GM12892 (cell line): ENCODE results near the gene KREMEN1.

Source experiments
- POLR2A ChIP-seq: IDR thresholded peaks from 2 replicates; pipeline ENCODE4 v1.6.1; 2011; ENCODE audit warnings: low read depth, low read length, control low read depth
- POLR2AphosphoS5 ChIP-seq: IDR thresholded peaks from 2 replicates; pipeline ENCODE4 v1.6.1; 2011; ENCODE audit warnings: low read depth, low read length, control low read depth
- TAF1 ChIP-seq: IDR thresholded peaks from 2 replicates; pipeline ENCODE4 v1.6.1; 2011; ENCODE audit warnings: low read depth, mild to moderate bottlenecking, control low read depth, low read length, borderline replicate concordance

DNA sequence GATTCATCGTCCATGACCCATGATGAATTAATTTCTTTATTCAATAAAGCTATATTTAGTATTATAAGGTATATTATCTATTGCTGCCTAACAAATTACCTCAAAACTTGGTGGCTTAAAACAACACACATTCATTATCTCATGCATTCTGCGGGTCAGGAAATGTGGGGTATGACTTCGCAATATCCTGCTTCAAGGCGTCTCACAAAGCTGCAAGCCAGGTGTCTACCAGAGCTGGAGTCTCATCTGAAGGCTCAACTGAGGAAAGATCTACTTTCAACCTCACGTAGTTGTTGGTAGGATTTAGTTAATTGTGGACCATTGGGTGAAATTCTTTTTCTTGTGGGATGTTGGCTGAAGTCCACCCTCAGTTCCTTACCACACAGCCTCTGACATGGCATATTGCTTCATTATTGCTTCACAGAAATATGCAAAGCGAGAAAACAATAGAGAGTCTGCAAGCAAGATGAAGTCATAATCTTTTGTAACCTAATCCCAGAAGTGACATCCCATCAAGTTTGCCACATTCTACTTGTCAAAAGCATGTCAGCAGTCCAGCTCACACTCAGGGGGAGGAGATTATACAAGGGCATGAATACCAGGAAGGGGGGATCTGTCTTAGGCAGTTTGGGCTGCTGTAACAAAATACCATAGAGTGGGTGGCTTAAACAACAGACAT, 45.1 kb downstream of the KREMEN1 start:
- TF ChIP-seq POLR2A (no peak), POLR2AphosphoS5 (no peak), TAF1 (no peak)
